HG03432 (cell line): ENCODE data around the gene CAMK2D.
"Not testable (repeated sequence)": the region's sequence is repeated elsewhere in the genome, so short reads cannot be mapped to it uniquely, and the experiment has no call there.

ENCODE experiments used
- ATAC-seq: cut with Tn5 transposase; IDR thresholded peaks from one replicate; pipeline ENCODE4 v1.9.1; 2021; ENCODE audit warnings: mild to moderate bottlenecking, moderate library complexity; ENCODE audit not compliant: unreplicated experiment

Gene CAMK2D

DNA sequence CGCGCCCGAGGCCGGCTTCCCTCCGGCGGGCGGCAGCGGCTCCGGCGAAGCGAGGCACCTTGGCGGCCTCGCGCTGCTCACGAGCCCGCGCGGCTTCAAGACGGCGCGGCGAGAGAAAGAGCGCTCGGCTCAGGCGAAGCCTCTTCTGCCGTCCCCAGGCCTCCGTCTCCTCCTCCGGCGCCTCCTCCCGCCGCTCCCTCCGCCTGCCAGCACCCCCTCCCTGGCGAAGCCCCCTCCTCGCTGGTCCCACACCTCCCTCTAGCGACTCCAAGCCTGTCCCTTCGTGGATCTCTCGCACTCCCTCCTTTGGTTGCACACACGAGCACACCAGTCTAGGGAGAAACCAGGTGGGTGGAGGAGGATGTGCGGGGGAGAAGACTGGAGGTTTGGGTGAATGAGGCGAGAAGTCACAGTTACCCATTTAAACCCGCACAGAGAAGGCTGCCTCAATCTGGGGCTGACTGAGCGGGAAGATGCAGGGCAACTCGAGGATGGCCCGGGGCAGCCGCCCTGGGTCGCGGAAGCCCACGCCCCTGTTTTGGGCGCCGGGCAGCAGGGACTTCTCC lies at the start of gene CAMK2D:
TSS of gene CAMK2D (minus strand) at position 119 of the 566 bp plus-strand sequence. CDS start 670 bp downstream, outside the sequence.
- peak; percentile 56 for ATAC-seq

DNA sequence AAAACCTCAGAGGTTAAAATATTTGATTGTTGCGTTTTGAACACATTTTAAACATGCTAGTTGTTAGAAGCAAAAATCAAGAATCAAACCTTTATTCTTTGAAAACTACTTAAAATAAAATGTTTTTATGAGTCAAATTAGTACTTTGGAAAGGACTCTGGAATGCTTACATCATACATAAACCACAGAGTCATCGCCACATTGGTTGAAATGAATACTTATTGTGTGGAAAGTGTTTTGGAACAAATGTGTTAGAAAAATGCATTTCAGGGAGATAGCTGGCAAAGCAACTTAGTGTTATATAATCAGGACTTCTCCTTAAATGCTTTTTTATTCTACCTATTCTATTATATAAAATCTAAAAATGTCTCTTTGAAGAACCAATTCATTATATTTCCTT lies 49.4 kb upstream of the CAMK2D start:
- no peak for ATAC-seq

DNA sequence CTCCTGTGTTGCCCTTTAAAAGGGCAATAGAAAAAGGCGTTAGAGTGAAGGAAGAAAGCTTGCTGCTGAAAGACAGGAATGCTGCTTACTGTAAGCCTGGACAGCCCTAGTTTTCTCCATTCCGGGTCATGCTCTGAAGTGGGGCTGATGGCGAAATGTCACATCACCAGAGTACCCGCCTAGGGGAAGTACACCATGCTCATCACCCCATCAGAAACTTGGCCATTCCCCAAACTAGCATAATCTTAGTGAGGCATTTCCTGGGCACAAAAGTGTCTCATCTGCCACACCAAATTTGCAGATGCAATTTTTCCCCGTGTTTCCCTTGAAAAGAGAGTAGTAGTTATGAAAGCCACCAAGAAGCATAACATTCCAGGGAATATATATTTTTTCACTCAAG lies 47.8 kb upstream of the CAMK2D start:
- ATAC-seq, result no peak

DNA sequence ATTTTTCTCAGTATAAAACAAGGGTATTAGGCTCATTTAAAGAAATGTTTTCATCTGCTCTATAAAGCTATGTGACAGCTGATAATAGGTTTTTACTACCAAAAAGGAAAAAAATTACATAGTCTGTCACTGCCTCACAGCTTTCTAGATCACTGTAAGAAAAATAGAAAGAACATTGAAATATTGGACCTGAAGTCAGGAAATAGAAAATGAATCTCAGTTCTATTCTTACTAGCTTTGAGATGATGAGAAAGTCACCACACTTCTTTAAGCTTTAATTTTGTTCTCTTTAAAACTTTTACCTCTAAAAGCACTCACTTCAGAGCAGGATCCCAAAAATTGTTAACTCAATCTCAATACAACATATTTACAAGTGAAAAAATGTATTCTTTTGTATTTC lies 45.3 kb upstream of the CAMK2D start:
- ATAC-seq, result no peak

DNA sequence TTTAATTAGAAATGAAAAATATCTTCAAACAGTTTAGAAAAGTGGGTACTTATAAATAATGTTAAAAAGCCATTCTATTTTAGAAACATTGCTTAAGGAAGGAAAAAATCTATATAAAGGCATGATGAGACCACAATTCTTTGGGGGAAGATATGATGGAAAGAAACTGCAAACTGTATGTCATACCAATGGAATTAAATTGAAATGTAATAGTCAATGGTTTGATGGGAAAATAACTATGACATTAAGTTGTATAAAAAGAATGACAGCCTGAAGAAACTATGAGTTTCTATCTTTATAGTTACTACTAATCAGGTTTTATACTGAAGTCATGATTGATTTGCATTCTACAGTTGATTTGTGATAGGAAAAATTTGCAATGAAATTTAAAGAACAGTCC lies 40.3 kb upstream of the CAMK2D start:
- no peak for ATAC-seq

DNA sequence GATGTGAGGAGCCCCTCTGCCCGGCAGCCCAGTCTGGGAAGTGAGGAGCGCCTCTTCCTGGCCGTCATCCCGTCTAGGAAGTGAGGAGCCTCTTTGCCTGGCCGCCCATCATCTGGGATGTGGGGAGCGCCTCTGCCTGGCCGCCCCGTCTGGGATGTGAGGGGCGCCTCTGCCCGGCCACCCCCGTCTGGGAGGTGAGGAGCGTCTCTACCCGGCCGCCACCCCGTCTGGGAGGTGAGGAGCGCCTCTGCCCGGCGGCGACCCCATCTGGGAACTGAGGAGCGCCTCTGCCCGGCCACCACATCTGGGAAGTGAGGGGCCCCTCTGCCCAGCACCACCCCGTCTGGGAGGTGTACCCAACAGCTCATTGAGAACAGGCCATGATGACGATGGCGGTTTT lies 34.8 kb upstream of the CAMK2D start:
- not testable (repeated sequence) for ATAC-seq

DNA sequence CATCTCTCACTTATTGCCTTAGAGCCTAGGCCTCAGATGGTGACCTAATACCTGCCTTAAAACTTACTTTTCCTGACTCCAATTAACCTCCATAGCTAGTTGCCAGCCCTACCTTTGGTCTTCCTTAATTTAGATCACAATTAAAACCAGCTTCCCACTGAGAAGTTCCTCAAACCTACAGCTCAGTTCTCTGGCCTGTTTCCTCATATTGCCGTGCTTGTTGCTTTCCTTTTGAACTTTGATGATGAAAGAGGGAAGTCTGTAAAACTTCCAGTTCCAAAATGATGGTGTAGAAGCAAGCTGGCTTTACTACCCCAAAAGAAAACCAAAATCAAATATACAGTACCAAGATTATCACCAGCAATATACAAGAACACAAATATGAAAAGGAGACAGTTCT lies 28.9 kb upstream of the CAMK2D start:
- ATAC-seq, result no peak

DNA sequence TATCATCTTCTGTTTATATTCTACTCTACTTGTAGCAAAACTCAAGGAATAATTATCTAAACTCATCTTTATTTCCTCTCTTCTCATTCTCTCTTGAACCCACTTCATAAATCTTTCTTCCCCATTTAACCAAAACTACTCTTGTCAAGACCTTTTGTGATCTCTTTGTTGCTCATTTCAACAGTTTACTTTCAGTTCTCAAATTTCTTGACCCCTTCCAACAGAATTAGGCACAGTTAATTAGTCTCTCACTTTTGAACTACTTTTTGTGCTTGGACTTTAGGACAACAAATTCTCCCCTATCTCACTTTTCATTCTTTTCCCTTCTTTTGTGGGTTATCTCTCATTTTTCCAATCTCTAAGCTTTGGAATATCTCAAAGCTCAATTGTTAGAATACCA lies 27.4 kb upstream of the CAMK2D start:
- peak; percentile 52 for ATAC-seq

DNA sequence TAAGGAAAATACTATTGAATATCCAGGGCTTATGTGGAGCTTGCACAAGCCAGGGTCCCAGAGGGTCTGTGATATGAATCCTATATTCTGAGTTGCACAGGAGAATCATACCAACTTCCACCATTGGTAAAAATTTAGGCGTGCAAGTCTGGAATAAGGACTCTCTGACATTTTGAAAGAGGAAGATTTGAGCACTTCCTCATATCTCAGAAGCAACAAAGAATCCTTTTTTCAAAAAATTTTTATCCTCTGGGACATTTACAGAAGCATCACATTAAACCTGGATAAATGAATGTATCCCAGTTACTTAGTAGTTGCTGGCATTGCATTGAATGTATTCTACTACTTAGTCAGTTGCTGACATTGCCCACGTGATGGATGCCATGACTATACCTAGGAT lies 24.2 kb upstream of the CAMK2D start:
- no peak for ATAC-seq

DNA sequence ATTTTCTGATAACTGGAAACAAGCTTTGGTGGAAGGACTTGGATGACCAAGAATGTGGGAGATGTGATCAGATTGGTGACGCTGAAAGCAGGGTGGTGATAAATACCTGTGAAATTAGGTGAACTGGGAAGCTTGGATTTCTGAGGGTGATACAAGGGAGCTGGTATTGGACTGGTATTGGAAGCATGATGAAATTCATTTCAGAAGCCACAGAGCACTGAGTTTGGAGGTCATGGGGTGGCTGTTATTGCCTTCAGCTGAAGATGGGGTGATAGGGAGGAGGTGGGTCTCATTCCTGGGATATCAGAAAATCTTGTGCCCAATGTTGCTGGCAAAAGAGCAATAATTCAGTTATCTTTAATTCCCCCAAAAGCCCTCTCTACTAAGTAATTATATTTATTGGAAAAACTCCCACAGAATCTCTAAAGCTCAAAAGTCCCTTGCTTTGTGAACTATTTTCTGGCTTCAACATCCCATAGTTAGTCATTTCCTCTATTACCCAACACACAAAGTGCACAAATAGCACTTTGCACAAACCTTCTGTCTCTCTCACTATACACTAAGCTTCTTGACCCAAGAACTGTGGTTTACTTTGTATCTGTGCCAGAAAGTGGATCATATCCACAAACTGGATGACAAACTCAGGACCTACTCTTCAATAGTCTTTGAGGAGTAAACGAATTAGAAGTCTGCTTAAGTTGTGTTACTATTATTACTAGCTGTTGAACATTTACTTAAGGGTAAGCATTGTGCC lies 23.1 kb upstream of the CAMK2D start:
- ATAC-seq, result no peak

DNA sequence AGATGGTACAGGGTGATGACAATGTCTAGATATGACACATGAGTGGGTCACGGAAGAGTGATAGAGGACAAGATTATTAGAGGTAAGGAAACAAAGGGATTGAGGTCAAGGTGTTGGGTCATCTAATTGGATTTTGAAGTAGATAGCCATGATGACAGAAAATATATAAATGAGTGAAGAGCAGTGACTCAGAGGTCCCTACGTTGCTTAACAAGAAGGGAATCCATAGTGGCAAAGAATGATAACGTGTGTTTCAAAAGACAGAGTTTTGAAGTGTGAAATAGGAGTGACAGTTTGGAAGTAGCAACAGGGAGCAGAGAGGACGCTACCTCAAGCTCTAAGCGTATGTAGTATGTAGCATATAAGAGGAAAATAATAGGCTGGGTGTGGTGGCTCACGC lies 22.2 kb upstream of the CAMK2D start:
- no peak for ATAC-seq

DNA sequence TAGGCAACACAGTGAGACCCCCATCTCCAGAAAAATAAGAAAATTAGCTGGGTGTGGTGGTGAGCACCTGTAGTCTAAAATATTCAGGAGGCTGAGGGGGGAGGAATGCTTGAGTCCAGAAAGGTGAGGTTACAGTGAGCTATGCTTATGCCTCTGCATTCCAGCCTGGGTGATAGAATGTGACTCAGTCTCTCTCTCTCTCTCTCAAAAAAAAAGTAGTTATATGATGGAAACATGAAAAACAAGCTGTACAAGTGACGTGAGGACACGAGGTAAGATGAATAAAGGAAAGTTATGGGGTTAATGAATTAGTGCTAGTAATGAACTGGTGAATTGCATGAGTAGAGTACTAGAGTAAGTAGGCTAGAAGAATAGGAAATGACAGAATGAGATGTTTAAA lies 21.8 kb upstream of the CAMK2D start:
- no peak for ATAC-seq

DNA sequence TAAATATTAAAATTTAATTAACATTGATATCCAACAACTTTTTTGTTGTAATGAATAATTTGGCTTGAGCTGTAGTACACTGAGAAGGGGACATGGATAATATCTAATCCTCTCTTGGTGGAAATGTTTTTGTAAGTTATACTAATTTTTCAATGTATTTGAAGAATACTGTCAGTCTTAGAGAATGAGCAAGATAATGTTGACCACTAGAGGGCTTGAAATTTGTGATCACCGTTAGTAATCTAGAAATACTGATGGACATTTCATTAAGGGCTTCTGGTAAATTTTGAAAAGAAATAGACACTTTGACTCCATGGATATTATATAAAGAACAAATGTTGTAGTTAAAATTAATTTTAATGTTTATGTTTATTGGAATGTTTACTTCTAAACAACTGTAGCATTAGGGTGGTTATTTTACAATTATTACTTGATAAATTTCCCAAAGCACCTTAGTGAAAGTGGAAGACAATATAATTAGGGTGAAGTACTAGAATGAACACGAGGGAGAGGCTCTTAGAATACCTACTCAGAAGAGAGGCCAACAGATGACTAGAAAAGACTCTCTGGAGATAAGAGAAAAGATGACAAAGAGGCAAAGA lies 20.0 kb upstream of the CAMK2D start:
- peak; percentile 63 for ATAC-seq

DNA sequence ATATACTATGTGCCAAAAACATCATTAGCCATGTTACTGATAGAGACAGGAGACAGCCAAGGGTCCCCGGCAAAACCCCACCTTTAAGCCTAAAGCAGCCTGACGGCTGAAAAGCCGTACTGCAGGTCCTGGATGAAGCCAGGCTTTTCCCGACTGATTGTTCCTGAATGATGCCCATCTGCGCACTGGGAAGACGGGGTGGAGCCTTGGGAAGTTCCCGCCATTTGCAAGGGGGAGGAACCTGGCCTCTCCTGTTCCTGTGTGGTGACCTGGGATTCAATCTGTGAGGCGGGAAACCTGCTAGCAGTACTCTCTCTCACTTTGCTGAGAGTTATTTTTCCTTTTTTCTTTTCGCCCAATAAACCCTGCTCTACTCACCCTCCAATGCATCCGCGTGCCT lies 15.1 kb upstream of the CAMK2D start:
- ATAC-seq, result no peak

DNA sequence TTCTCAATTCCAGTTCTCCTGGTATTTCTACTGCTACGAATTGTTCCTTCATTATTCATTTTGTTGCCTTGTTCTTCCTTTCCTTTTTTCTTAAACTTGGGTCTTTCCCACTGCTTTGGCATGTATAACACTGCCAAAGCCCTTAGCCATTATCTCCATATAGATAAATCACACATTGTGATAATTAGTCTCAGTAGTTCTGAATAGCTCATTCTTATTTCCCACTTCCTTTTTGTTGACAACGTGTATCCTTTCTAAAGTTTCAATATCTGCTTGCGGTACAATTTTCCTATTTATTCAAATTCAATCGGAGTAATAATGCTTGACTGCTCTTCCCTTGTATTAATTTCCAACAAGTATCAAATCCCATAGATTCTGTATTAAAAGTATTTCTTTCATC lies 14.5 kb upstream of the CAMK2D start:
- ATAC-seq, result no peak

DNA sequence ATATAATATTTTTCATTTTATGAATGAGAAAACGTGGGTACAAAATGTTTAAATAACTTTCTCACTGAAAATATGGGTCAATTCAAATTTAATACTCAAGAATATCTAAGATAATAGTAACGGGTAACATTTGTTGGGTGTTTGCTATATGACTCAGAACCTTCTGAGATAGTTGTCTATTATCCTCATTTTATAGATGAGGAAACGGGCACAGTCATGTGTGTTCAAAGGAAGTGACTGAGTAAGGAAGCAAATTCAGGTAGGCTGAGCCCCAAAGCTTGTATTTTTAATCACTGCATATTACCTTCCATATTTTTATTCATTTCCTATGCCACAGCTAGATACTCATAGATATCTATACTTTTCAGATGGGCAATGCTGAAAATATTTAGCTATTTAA lies 12.2 kb upstream of the CAMK2D start:
- no peak for ATAC-seq

DNA sequence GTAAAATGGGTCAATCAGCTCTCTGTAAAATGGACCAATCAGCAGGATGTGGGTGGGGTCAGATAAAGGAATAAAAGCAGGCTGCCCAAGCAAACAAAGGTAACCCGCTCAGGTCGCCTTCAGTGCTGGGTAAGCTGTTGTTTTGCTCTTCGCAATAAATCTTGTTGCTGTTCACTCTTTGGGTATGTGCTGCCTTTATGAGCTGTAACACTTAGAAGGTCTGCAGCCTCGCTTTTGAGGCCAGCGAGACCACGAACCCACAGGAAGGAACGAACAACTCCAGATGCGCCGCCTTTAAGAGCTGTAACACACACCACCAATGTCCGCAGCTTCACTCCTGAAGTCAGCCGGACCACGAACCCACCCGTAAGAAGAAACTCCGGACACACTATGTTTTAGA lies 11.5 kb upstream of the CAMK2D start:
- ATAC-seq, result no peak

DNA sequence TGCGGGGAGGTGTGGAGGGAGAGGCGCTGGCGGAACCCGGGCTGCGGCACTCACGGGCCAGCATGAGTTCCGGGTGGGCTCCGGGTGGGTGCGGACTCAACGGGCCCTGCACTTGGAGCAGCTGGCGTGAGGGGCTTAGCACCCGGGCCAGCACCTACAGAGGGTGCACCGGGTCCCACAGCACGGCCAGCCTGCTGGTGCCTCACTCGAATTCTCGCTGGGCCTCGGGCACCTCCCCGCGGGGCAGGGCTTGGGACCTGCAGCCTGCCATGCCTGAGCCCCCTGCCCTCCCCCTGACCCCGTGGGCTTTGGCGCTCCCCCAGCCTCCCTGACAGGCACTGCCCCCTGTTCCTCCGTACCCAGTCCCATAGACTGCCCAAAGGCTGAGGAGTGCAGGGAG lies 10.8 kb upstream of the CAMK2D start:
- ATAC-seq, result no peak

DNA sequence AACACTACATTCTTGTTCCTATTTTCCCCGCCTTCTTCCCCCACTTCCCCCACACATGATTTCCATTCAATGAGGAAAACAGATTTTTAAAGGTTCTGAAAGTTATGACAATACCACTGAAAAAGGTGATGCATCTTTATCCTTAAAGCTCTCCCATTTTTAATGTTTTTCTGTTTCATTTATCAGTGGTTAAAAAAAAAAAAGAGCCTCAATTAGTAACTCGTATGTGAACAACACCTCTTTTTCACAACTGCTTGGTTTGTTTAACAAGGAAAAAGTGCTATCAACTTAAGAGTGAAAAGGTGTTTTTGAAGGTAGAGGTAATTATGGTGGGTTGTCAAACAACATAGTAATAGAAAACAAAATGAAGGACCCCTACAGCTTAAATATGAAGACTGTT lies 8.2 kb upstream of the CAMK2D start:
- ATAC-seq, result no peak

DNA sequence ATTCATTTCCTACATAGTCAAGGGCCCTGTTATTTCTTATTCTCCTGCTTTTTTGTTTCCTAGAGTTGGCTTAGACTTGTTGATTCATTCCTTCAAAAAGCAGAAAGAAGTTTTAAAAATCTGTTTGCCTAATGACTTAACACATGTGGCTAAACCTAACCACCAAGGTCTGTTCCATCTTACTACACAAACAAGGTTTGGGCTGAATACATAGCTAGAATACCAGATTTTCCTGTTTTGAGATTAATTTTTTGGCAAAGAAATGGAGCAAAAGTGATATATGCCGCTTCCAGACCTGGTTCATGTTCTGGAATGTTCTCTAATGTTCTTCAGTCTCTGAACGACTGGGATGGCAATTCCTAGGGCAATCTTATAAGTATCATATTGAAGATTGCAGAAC lies 7.4 kb upstream of the CAMK2D start:
- ATAC-seq, result no peak

DNA sequence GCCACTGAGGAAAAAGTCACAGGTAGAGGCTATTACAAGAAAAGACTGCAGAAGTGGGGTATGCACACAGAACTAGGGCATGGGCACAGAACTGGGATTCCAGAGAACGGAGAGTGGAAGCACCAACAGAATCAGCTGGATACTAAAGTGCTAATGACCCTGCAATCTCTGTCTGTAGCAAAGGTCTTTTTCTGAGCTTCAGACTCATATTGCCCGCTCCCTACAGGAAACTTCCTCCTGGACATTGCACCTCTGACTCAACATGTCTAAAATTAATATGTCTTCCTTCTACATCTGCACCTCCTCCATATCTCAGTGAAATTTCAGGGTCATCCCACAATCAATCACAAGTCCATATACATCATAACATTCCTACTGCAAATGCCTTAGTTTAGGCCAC lies 5.3 kb upstream of the CAMK2D start:
- ATAC-seq, result no peak

DNA sequence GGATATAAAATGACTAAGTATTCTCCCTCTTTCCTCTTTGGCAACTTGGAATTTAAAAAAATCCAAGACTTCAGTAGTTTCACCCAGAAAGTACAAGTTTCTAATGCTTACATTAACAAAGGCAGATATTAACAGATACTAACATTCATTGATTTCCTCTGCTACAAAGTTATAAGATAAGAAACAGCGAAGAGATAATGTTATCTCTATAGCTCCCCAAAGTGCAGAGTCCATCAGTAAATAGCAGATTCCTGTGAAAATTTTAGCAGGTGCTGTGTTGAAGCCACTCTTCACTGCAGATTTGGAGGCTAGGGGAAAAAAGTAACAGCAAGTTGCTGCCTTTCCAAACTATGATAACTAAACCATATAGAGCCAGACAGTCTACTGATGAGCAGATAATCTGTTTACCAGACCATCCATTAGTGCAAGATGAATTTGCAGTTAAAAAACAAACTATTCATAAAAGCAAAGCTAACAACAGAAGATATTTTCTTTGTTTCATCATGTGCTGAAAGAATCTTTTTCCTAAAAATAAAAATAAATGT lies 3.3 kb upstream of the CAMK2D start:
- no peak for ATAC-seq
